Stimulated activated CD8-positive, alpha-beta memory T cell treated with anti-CD3 and anti-CD28 coated beads, Interleukin-2, amount 100 ng/mL, for 1 hour (primary cell): ENCODE results near the gene FOXP1.
"Not testable (repeated sequence)": the region's sequence is repeated elsewhere in the genome, so short reads cannot be mapped to it uniquely, and the experiment has no call there.

Source experiments
- DNase-seq, 2 donors: peaks; one replicate each; pipeline ENCODE4 v3.0.0-alpha.2; 2020; ENCODE audit warnings: low read depth in 2 of 2

FOXP1 gene

DNA sequence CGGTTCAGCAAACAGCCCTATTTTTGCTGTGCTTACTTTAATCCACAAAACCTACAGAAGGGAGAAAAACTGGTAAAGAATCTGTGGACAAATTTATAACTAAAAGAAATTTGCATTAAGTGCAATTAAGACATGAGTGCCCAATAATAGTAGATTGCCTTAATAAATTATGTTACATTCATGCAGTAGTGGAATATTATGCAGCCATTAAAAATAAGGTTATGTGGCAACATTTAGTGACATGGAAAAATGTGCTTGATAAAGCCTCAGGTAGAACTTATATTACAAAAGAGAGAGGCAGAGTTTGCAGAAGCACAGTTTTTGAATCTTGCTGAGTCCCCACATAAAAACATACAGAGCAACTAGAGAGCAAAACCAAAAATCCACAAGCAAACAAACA, 253.0 kb downstream of the FOXP1 start:
- DNase-seq: no peak

DNA sequence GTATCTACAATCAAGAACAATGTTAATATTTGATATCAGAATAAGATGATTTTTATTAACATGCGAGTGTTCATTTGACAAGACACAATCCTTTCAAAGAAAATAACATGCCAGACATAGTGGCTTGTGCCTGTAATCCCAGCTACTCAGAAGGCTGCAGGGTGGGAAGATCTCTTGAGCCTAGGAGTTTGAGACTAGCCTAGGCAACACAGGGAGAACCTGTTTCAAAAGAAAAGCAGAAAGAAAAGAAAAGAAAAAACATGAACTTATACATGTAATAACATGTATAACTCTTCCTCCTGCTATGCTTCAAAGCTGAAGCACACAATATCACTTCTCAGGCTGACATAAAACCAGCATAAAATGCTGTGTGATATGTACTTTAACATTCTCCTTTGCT, 253.7 kb downstream of the FOXP1 start:
- no peak for DNase-seq

DNA sequence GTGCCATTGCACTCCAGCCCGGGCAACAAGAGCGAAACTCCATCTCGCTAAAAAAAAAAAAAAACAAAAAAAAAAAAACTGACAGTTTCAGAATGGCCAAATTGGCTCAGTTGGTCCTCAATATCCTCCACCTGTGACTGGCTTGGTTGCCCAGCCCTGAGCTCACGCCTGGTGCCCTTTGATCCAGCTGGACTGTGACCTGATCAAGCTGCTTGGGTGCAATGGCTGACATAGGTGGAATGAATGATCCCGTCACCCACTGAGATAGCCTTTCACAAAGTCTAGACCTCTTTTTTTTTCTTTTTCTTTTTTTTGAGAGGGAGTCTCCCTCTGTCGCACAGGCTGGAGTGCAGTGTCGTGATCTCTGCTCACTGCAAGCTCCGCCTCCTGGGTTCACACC, 254.6 kb downstream of the FOXP1 start:
- no peak for DNase-seq

DNA sequence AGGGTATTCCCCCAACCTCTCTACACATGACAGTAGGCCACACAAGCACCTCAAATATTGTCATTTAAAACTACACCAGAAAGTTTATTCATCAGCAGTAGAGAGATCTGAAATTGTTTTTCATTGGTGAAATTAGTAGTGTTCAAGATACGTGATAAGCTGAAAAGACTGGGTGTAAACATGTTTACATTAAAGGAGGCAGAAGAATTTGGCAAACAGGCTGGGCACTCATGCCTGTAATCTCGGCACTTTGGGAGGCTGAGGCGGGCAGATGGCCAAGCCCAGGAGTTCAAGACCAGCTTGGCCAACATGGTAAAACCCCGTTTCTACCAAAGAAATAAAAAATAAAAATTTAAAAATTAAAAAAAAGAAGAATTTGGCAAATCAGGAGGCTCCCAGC, 255.6 kb downstream of the FOXP1 start:
- DNase-seq: no peak

DNA sequence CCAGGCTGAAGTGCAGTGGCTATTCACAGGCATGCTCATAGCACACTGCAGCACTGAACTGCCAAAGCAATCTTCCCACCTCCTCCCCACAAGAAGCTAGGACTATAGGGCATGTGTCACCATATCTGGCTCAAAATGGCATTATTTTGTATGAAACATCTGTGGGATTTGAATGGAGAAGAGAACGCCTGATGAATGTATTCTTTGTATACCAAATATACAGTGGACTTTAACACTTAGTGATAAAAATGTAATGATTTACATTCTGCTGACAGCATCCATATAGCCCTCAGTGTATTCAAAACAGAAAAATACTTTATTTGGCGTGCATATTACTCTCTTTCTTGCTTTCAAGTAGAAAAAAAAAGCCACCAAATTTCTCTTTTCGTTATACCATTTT, 257.8 kb downstream of the FOXP1 start:
- no peak for DNase-seq

DNA sequence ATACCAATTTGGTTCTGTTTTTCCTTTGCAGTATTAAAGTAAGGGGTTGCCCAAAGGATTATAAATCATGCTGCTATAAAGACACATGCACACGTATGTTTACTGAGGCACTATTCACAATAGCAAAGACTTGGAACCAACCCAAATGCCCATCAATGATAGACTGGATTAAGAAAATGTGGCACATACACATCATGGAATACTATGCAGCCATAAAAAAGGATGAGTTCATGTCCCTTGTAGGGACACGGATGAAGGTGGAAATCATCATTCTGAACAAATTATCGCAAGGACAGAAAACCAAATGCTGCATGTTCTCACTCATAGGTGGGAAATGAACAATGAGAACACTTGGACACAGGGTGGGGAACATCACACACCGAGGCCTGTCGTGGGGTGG, 259.3 kb downstream of the FOXP1 start:
- not testable (repeated sequence) for DNase-seq

DNA sequence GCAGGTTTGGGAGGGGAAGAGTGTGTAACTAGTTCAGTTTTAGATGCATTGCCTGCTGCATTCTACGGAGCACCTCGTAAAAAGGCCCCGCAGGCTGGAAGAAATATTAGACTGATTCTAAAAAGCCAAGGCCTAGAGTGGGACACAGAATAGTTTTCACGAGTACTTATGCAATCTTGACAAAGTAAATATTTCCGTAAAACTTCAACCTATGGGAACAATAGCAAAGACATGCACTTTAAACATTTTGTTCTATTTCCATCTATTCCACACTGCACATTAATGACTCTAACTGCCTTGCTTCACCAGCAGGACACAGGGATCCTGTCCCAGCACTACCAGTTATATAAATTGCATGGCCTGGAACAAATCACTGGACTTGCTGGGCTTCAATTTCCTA, 260.0 kb downstream of the FOXP1 start:
- DNase-seq: no peak

DNA sequence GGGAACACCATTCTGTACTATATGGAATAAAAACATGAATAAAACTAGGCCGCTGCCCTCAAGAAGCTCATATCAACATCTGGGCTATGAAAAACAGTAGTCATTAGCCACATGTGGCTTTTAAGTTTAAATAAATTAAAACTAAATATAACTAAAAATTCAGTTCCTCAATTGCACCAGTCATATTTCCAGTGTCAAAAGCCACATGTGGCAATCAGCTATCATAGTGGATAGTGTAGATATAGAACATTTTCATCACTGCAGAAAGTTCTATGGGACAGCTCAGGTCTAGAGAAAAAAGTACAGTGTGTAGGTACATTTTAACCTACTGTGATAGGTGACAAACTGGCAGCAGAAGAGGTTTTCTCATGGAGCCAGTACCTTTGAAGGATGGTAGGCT, 261.4 kb downstream of the FOXP1 start:
- no peak for DNase-seq

DNA sequence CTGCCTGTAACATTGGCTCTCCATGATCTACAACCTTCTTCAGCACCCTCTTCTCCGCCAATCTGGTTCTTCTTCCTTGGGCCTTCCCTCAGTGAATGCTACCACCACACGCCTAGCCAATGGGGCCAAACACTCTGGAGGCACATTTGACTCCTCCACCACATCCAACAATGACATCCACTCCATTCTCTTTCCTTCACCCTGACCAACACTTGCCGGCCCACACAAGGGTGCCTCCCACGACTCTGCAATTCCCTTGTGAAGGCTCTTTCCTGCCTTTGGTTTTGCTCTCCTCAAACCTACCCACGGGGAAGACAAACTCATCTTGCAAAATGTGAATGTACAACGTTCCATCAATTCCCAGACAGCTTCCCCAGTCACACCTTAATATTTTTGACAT, 263.8 kb downstream of the FOXP1 start:
- no peak for DNase-seq

DNA sequence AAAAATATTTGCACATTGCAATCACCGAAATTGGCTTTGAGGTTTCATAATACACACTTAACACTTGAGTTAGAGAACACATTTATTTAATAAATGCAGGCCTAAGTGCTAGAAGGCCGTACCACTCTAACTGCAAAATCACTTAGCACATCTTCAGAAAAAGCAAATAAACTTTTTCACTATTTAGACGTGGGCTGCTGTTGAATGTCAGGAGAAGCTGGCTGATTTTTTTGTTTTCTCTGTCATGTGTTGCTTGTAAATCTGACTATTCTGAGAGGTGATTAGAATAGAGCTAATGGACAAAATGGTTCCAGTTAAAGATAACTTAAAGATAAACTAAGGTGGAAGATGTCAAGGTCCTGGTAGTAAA, 265.1 kb downstream of the FOXP1 start:
- DNase-seq: no peak

DNA sequence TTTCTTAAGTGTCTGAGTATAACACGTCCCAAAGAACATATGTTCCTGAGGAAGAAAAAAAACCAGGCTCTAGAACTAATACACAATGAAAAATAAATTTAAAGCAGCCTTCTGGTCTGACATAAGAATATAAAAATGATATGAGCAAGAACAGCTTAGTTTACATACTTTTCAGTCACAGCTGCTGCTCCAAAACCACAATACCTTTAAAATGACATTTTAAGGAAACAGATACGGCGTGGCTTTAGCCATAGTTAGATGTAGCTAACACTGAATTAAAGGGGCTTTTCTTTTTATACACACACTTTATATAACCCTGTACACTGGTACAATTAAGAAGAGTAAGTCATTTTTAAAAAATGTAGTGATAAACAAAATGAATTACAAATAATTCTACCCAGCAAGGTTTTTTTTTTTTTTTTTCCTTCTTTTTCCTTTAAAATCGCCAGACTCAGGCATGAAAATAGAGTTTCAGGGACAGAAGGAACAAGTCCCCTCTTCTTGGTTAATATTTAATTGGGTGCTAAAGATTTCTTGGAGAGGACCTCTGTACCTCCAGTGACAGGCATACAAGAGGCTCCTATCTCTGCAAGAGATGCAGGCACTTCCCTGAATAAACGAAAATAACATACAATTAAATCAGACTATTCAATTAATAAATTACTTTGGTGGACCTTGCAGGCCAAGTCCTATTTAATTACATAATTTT, 265.6 kb downstream of the FOXP1 start:
- no peak for DNase-seq

DNA sequence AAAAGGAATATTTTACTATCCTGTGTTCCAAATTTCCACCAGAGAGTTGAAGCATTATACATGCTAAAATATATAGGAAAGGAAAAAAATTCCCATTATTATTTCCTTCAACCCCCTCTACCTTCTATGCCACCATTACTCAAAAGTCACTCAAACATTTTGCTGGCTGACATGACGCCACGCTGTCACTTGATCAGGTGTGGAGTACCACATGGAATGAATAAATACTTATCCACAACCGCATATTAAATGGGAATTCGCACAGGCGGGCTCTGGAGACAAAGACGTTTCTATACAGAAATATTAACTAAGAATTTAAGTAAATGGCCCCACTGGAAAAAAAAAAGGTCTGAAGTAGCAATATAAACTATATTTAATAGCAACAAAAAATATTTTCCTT, 266.4 kb downstream of the FOXP1 start:
- no peak for DNase-seq

DNA sequence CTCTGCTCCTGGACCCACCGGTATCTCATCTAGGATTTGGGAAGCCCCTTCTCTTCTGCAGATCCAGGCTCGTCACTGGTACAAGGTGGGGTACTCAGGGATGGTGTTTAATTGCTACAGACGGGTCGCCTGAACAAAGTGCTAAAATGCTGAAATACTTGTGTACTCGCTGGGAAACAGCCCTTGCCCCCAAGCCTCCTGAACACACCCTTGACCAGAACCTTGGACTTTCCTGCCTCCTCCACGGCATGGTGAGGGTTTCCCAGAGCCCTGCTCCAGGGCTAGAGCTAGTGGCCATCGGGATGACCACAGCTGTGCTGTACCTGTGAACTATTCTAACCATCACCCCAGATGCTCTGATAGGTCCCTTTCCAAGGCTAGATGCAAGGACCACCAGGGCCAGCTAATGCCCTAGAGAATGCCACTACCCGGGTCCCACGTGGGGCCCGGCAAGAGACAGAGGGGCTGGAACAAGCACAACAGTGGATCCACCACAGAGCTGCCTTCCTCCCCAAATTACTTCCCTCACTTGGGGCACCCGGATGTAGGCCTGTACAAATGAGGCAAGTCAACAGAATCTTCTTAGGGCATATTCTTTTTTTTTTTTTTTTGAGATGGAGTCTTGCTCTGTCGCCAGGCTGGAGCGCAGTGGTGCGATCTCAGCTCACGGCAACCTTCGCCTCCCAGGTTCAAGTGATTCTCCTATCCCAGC, 267.3 kb downstream of the FOXP1 start:
- DNase-seq: no peak

DNA sequence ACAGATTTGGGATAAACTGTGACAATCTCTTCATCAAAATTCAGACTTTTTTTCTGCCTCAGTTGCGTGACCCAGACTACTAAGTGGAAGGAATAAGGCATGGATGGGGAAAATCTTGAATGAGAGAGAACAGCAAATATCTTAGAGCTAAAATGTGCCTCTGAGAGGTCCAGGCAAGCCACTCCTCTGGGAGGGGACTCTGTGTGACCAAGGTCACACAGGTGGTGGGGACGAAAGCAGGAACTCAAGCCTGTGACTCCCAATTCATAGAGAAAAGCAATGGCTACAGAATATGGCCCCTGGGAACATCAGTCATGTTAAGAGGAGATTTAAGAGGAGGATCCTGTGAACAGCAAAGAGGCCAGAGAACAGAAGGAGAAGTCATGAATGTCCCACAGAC, 268.1 kb downstream of the FOXP1 start:
- DNase-seq: no peak

DNA sequence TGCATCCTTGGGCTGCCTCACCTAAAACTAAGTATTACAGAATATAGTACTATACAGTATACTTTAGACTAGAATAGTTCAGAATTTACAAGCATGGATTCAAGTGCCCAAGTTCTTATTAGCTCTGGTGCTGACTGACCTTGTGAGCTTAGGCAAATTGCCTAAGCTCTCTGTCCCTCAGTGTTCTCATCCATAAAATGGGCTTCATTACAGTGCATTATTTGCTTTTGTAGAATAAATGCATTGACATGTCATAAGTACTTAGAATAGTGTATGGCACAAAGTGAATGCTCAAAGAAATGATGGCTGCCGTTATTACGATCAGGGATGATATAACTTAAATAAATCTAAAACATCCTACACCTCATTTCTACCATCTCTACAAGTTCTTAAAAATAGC, 269.7 kb downstream of the FOXP1 start:
- DNase-seq: no peak

DNA sequence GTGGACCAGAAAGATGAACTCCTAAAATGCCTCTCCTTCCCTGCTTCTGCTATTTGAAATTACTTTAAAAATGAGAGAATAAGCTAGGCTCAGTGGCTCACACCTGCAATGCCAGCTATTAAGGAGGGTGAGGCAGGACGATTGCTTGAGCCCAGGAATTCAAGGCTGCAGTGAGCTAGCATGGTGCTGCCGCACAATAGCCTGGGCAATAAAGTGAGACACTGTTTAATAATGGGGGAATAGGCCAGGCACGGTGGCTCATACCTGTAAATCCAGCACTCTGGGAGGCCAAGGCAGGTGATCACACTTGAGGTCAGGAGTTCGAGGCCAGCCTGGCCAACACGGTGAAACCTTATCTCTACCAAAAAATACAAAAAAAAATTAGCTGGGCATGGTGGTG, 271.1 kb downstream of the FOXP1 start:
- no peak for DNase-seq

DNA sequence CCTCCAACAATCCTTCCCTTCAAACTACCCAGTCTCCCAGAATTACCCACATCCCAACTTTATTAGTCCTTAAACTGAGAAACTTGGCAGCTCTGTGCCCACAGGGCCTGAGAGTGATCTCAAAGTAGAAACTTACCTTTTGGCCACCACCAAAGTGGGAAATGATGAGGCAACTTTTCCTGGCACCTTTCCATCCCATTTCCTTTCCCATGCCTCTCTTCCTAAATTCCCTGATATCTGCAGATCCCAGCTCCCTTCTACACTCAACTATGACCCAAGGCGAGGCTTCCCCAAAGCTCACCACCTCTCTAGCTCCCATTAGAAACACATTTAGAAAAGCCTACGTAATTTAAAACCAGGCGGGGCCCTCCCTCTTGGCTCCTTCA, 271.9 kb downstream of the FOXP1 start:
- no peak for DNase-seq

DNA sequence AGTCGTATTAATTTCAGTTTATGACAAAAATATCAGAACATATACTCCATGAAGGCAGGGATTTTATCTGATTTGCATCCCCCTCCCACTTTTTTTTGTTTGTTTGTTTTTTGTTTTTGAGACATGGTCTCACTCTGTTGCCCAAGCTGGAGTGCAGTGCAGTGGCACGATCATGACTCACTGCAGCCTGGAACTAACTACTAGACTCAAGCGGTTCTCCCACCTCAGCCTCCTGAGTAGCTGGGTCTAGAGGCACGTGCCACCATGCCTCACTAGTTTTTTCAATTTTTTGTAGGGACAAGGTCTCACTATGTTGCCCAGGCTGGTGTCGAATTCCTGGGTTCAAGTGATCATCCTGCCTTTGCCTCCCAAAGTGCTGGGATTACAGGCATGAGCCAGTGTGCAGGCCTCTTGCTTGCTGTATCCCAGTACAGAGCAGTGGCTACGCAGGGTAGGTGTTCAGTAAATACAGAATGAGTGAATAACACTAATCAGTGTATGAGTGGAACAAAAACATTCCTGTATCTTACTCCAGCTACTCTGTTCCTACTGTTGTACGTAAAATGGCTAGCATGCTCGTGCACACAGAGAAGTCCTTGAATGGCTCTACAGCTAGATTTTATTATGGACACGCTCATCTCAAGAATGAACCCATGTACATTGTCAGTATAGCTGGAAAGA, 272.4 kb downstream of the FOXP1 start:
- no peak for DNase-seq

DNA sequence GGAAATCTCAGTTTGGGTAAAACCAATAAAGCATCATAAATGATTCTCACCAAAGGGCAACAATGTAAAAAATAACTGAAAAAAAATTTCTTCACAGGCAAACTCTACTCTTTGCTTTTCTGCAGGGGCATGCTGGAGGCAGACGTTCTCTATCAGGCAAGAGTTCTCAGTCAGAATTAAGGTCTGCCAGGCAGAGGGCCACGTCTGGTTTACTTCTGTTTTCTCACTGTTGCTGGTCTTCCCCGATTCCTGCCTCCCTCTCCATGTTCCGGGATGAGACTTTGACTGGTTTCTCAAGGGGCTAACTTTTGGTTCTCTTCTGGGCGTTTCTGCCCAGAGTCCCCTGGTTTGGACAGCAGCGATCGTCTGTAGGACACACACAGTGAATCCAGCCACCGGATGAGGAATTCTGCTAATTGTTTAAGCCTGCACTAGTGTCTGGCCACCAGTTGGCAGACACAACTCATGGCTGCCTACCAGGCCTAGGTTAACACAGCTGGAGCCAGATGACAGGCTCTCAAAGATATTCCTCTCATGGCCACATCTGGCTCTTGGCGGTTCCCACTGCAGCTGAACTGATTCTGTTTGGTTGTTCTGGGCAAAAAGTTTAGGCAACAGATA, 273.1 kb downstream of the FOXP1 start:
- no peak for DNase-seq

DNA sequence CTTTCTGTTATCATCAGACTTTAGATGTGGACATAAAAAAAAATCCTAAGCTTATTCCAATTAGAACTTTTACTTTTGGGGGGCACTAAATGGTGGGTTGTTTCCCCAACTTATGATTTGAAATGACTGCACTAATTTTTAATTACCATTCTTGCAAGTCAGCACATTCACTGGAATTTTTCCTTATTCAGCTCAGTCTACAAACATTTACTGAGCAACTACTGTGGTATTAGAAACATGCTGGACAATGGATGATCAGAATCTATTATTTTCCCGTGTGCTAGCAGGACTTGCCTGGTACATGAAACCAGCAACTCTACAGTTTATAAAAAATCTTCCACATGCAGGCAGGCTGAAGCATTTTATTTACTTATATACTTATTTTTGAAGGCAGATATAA, 273.6 kb downstream of the FOXP1 start:
- DNase-seq: no peak

DNA sequence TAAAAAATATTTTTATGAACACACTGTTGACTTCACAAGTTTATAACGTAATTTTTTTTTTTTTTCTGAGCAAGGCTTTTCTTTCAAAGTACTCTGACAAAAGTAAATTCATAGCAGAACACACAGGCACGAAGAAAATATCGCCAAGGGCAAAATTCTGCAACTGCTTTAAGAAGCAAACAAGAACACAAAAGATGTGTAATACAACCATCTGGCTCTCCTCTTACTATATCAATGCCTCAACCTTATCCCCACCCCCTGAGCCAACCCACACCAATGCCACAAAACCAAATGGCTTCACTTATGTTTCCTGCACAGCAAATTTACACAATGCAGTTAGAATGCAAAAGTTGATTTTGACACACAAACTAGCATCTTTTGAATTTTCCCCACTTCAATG, 274.2 kb downstream of the FOXP1 start:
- no peak for DNase-seq

DNA sequence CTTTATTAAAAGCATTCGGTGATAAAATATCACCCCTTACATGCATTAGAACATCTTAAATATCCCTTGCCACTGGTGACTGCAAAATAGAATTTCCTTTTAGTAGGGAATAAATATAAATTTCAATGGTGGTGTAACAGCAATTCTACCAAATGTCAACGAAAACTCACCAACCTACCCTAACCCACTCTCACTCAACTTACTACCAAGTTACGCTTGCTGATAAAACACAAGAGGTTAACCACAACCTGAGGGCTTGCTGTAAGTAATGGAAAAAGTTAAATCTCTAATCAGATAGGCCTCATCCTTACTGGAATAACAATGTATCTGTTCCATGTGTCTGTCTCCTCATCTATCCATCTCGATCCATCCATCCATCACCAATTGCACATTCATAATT, 274.7 kb downstream of the FOXP1 start:
- DNase-seq: no peak
